Activated CD4-positive, alpha-beta T cell treated with anti-CD3 and anti-CD28 coated beads for 48 hours (primary cell): Measurements from ENCODE around the gene RESF1.
"Not testable (repeated sequence)": the region's sequence is repeated elsewhere in the genome, so short reads cannot be mapped to it uniquely, and the experiment has no call there.

Source experiments
- DNase-seq: peaks from one replicate; pipeline ENCODE4 v3.0.0-alpha.2; 2020

The RESF1 gene, protein sequence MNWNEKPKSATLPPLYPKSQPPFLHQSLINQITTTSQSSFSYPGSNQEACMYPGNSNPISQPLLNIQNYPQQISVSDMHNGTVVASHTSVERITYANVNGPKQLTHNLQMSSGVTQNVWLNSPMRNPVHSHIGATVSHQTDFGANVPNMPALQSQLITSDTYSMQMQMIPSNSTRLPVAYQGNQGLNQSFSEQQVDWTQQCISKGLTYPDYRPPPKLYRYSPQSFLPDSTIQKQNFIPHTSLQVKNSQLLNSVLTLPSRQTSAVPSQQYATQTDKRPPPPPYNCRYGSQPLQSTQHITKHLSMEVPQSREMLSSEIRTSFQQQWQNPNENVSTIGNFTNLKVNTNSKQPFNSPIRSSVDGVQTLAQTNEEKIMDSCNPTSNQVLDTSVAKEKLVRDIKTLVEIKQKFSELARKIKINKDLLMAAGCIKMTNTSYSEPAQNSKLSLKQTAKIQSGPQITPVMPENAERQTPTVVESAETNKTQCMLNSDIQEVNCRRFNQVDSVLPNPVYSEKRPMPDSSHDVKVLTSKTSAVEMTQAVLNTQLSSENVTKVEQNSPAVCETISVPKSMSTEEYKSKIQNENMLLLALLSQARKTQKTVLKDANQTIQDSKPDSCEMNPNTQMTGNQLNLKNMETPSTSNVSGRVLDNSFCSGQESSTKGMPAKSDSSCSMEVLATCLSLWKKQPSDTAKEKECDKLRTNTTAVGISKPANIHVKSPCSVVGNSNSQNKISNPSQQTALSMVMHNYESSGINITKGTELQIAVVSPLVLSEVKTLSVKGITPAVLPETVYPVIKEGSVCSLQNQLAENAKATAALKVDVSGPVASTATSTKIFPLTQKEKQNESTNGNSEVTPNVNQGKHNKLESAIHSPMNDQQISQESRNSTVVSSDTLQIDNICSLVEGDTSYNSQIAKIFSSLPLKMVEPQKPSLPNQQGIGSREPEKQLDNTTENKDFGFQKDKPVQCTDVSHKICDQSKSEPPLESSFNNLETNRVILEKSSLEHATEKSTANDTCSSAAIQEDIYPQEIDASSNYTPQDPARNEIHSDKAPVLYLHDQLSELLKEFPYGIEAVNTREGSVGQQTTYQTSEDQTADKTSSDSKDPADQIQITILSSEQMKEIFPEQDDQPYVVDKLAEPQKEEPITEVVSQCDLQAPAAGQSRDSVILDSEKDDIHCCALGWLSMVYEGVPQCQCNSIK (N-terminal part only)

DNA sequence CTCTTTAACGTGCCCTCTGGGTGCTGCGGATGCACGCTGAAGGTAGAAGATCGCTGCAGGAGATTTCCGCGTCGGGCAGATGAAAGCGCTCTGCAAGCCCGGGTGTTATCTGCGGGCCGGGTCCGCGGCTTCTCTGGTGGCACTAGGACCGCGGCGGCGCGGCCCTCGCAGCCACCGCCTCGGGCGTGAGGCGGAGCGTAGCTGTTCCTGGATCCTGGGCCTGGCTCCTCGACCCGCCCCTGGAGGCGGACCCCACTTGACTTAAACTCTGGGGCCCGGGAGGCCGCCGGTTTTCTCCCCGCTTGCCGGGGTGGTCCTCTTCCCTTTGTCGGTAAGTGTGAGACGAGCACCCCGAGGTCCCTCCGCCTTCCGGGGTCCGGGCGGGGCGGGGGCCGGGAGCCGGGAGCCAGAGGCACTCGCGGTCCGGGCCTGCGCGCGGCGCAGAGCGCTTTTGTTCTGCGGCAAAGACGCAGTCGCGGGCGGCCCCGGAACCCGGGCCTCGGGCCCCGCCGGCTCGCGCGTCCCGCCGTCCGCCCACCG is at the start of gene RESF1:
RESF1 (plus strand) TSS at position 255 of the 540 bp plus-strand sequence. CDS start 21,541 bp downstream, outside the sequence.
- DNase-seq, result peak; percentile 88

DNA sequence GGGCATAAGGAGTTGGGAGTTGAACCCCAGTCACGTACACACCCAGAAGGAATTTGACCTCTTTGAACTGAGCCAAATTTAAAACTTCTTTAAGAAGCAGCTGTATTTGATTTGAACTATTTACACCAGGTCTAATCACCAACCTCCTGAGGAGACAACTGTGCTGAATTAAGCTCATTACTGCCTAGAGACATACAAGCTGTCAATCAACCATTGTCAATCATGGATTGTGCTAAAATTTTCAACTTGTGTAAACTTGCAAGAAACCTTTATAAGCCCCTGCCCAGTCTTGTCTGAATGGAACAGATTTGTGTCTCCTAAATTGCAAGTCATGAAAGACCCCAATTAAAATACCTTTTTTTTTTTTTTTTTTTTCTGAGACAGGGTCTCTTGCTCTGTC is 44.3 kb upstream of the RESF1 start:
- no peak for DNase-seq

DNA sequence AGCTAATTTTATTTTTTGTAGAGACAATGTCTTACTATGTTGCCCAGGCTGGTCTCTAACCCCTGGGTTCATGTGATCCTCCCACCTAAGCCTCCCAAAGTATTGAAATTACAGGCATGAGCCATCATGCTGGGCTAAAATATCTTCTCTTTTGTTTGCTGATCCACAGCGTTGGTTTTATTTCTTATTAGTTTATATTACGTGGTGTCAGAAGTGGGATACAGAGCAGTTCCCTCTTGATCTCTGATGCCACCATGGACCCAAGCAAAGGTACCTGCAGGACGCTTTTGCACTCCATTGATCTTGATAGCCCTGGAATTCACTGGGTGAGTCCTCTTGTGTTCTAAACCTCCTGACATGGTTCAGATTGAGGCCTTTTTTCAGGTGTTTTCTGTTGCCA is 43.8 kb upstream of the RESF1 start:
- DNase-seq, result no peak

DNA sequence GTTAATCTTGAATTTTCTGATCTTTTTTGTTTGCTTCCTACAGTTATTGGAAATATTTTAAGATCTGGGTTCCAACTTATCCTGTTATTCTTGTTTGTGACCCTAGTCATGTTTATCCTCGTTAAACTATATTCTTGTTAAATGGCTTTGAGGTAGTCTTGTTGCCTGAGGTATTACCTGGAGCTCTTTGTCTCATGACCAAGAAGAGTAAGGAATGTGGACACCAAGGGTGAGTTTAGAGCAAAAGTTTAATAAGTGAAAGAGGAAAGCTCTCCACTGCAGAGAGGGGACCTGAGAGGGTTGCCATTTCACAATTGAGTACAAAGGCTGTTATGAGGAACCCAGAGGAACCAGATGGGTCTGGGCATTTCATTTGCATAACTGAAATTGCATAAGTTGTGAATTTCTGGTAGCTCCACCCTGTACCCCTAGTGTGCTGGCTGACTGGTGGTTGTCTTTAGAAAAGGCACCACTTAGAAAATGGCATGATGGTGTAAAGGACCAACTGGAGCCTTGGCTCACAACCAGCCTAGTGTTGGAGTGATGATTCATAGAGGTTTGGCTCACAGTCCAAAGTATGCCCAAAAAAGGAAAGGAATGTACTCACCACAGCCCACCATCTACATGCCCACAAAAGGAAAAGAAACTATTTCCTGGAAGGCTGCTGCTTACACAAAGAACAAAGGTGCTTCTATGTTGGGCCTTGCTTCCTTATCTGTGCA is 36.7 kb upstream of the RESF1 start:
- DNase-seq, result no peak

DNA sequence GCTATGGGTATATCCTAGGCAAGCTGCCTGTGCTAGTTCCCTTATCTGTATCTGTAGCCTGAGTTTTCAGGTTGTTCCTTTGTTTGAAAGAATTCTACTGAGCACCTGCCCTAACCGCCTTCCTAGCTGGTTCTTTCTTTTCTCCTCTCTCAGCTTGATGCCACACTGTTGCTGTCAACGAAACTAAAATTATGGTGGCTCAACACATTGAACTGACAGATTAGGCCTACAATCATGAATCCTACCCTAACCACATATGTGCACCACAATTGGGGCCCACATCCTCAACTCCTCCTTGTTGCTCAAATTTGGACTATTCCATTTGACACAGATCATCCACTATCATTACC is 36.2 kb upstream of the RESF1 start:
- peak; percentile 24 for DNase-seq

DNA sequence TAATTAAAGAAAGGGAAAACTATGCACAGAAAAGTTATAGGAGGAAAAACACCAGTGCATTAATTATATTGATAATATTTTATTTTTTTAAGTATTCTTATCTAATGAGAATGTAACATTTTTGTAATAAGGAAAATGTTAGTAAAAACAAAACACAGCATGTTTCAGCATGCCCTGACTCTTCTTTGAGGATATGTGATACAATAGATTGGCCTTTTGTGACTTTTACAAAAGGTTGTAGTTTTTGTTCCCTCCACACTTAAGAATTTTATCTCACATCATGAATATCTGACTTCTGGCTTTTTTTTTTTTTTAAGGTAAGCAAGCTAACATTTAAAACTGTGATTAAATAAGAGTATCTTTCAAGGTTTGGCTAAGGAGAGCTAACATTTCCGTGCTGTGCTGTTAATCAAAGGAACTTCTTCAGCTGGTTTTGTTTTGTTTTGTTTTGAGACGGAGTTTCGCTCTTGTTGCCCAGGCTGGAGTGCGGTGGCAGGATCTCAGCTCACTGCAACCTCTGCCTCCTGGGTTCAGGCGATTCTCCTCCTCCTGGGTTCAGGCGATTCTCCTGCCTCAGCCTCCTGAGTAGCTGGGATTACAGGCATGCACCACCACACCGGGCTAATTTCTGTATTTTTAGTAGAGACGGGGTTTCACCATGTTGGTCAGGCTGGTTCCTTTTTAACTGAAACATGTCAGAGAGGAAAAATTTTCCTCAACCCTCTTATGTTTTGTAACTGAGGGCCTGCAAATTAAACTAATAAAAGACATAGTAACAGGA is 30.8 kb upstream of the RESF1 start:
- peak; percentile 37 for DNase-seq

DNA sequence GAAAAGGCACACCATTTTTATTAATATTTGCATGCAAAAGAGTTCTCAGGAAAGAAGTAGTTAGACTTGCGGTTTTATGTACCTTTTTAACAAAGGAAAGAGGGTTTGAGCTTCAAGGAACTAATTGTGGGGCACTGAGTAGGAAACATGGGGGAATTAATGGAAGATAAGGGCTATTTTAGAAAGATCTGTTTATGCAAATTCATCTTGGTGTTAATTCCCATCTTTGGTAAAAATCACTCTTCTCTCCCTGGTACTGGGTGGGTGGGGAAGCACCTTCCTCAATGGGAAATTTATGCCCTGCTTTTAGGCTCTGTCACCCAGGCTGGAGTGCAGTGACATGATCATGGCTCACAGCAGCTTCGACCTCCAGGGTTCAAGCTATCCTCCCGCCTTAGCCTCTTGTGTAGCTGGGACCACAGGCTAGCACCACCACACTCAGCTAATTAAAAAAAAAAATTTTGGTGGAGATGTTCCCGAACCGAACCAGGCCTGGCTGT is 30.1 kb upstream of the RESF1 start:
- DNase-seq, result peak; percentile 24

DNA sequence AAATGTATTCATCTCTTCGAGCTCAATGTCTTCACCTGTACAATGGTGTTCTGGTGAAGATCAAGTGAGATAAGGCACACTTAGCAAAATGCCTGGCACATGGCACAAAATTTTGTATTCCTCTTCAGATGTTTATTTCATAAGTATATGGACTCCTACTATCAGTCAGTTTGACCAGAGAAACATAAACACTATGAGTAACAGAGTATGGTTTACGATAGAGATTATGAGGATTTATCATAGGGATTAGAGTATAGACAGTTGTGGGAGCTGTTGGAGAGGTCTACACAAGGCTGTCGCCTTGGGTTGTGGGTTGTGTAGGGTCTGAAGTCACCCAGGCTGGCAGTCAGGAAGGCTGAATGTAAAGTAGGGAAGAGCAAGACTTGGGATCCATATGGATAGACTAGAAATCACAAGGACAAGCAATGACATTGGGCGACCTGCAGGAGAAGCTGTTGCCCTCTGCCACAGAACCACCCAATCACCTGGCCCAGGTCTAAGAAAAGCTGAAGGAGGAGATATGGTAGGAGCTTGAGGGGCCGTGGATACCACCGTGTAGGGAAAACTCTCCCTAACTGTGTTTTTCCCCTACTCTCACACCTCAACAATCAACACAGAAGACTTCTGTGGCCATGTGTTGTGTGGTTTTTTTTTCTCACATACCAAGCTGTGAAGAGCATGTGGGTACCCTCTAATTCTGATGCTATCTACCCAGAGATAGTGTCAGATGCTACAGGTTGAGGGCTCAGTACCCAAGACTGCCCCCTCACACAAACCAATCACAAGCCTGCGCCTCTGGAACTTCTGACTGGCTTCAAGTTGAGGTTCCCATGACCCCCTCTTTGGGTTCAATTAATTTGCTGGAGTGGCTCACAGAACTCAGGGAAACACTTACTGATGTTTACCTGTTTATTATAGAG is 27.2 kb upstream of the RESF1 start:
- no peak for DNase-seq

DNA sequence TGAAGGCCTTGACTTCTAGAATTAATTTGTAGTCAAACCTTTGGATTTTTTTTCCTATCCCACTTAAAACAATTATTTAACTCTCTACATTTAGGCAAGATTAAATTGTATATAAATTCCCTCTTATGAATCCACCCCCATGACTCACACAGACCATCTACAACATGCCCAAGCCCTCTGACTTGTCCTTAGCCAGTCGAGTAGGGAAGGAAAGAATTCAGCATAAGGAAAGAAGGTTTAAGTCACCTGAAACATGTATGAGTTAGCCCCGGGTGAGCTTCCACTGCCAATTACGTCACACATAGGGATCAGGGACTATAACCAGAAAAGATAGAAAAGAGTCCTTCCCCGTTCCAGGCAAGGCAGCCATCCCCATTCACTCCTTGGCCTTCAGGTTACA is 14.9 kb upstream of the RESF1 start:
- no peak for DNase-seq

DNA sequence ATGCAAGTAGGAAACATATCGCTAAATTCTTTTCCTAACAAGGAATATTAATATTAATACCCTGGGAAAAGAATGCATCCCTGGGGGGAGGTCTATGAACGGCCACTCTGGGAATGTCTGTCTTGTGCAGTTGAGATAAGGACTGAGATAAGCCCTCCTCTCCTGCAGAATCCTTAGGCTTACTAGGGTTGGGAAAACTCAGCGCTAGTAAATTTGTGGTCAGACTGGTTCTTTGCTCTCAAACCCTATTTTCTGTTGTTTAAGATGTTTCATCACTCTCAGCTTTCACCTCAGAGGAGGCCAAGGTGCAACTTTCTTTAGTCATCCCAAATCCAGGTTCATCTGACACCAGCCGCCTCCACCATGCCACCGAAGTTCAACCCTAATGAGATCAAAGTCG is 11.2 kb upstream of the RESF1 start:
- no peak for DNase-seq

DNA sequence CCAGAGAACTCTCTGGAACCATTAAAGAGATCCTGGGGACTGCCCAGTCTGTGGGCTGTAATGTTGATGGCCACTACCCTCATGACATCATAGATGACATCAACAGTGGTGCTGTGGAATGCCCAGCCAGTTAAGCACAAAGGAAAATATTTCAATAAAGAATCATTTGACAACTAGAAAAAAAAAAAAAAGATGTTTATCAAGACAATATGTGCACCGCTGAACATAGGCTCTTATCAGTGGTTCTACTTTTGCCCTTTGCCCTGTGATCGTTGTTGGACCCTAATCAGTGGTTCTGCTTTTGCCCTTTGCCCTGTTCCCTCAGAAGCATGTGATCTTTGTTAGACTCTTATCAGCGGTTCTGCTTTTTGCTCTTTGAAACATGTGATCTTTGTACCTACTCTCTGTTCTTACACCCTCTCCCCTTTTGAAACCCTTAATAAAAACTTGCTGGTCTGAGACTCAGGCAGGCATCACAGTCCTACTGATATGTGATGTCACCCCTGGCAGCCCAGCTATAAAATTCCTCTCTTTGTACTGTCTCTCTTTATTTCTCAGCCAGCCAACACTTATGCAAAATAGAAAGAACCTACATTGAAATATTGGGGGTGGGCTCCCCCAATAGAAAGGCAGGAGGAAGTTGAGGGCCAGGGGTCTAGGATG is 10.4 kb upstream of the RESF1 start:
- not testable (repeated sequence) for DNase-seq

DNA sequence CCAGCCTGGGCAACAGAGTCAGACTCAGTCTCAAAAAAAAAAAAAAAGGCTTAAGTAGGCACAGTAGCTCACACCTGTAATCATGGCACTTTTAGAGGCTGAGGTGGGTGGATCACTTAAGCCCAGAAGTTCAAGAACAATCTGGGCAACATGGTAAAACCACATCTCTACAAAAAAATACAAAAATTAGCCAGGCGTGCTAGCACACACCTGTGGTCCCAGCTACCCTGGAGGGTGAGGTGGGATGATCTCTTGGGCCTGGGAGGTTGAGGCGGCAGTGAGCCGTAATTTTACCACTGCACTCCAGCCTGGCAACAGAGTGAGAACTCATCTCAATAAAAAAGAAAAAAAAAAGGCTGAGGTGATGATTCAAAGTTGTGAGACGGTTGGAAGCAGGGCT is 9.1 kb upstream of the RESF1 start:
- no peak for DNase-seq

DNA sequence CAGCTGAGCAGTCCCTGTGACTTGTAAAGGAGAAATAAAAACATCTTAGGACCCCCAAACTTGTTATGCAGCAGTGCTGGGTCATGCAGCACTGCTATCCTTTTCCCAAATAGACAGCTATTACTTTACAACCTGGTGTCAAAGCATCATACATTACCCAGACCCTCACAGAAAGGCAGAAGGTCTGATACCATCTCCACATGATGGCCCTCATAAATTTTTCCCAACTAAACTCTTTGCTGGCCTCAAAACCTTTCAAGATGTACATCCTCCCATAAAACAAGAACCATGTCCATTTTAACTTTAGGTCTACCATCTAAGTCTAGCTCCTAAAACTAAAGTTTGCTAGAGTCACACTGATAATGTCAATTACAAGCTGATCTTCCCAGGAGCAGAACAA is 8.7 kb upstream of the RESF1 start:
- DNase-seq, result no peak

DNA sequence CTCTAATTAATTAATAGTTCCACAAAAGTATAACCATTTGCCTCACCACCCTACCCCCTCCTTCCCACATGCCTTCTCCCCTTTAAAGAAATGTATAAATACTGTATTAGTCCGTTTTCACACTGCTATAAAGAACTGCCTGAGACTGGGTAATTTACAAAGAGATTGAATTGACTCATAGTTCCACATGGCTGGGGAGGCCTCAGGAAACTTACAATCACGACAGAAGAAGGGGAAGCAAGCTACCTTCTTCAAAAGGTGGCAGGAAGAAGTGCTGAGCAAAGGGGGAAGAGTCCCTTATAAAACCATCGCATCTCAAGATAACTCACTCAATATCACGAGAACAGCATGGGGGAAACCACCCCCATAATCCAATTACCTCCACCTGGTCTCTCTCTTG is 8.2 kb upstream of the RESF1 start:
- no peak for DNase-seq

DNA sequence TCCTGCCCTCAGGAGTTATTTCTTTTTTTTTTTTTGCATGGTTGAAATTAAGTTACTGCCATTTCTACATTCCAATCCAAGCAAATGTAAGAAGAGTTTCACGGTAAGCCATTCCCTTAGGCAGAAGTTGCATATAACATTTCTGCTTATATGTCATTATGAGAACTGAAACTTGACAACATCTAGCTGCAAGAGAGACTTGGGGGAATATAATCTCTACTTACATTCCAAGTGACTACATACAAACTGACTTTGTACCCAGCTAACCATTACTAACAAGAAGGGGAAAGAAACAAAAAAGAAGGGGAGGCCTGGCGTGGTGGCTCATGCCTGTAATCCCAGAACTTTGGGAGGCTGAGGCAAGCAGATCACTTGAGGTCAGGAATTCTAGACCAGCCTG is 7.3 kb upstream of the RESF1 start:
- DNase-seq, result no peak

DNA sequence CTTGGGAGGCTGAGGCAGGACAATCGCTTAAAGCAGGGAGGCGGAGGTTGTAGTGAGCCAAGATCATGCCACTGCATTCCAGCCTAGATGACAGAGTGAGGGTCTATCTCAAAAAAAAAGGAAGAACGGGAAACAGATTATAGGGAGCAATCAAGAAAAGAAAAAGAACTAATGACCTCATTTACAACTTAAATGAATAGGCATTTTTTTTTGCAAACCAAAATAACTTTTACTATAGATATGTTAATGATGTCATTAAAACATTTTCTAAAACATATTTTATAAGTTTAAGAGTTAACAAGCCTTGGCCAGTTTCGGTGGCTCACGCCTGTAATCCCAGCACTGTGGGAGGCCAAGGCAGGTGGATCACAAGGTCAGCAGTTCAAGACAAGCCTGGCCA is 6.8 kb upstream of the RESF1 start:
- DNase-seq, result no peak

DNA sequence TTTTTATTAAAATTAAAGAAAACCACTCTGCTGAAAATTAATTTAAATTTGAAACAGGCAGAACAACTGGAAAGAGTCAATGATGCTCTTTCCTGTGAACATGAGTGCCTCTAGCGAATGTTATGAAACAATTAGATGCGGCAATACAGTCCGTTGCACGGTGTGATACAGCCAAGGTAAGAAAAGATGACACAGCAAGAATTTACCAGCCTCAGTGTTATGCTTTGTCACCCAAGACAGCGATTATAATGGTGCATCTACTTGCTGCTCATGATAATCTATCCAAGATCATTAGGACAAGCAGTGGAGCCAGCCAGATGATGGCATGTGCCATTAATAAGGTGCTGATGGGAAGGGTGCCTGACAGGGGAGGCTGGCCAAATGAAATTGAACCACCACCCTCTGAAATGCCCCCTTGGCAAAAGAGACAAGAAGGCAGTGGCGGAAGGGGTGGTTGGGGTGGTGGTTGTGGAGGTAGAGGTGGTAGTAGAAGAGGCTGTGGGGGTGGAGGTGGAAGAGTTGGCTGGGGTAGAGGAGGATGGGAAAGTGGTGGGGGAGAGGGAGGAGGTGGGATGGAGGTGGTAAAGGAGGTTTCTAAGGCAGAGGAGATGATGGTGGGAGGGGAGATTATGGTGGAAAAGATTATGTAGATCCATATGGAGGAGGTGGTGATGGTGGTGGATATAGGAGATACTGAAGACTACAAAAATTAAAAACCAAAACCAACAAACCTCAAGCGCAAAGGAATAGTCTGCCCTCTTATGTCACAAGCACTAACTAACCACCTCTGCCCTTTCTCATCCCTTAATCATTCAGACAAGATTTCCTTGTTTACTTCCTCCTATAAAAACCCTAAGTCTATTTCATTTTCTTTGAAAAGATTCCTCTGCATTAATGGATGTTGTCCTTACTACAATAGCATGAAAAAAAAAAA is 4.0 kb upstream of the RESF1 start:
- no peak for DNase-seq

DNA sequence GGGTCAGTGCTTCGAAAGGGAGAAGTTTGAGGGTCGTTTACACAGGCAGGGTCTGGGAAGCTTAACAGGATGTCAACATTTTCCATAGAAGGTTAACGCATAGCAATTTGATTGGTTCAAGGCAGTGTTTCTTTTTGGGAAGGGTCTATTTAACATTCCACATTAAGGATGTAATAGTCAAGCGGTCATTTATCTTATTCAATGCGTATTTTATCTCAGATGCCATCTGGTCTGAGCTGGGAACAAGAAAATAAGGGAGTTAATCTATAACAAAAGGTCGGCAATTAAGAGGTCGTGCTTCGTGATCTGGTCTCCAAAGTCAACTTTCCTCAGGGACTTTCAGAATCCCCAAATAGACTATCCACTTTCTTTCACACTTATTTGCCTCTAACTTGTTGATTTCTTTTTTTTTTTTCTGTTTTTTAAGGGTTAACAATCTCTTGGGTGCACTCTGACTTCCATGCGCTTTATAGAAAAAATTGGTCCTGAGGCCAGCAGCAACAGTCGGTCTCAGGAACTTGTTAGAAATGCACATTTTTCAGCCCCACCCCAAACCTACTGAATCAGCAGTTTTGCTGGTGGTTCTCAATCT is 550 bp upstream of the RESF1 start:
- no peak for DNase-seq
